Thymus (tissue), 11 donors: ENCODE data around the gene PTCD3. TPM values are rescaled to one million over a fixed set of nuclear protein-coding genes. Genes with fewer than 3 reads are reported as not detected.

Experiments
- DNase-seq, 9 donors: peaks; one replicate each; pipeline ENCODE4 v3.0.0-alpha.2; 2013; ENCODE audit warnings: low spot score in 9 of 9, low read depth in 6 of 9, missing footprints in 1 of 9
- H3K27ac ChIP-seq, 2 donors: one replicate each; pipeline ENCODE4 v1.5.1; 2013; ENCODE audit warnings: control low read depth in 1 of 2, low read depth in 1 of 2, low read length in 1 of 2, mild to moderate bottlenecking in 1 of 2, moderate library complexity in 1 of 2
- H3K27me3 ChIP-seq, 2 donors: one replicate each; pipeline ENCODE4 v1.5.1; 2013; ENCODE audit warnings: low read length in 1 of 2; ENCODE audit not compliant: control insufficient read depth in 2 of 2, insufficient read depth in 1 of 2
- H3K36me3 ChIP-seq, 2 donors: one replicate each; pipeline ENCODE4 v1.5.1; 2013; ENCODE audit warnings: low read length in 1 of 2, mild to moderate bottlenecking in 1 of 2, moderate library complexity in 1 of 2; ENCODE audit not compliant: control insufficient read depth in 2 of 2, insufficient read depth in 2 of 2
- H3K4me1 ChIP-seq, 2 donors: one replicate each; pipeline ENCODE4 v1.5.1; 2013; ENCODE audit warnings: low read length in 2 of 2; ENCODE audit not compliant: control insufficient read depth in 2 of 2, insufficient read depth in 2 of 2
- H3K4me3 ChIP-seq, 2 donors: one replicate each; pipeline ENCODE4 v1.5.1; 2013; ENCODE audit warnings: low read length in 2 of 2, control low read depth in 1 of 2, mild to moderate bottlenecking in 1 of 2
- H3K9me3 ChIP-seq, 2 donors: one replicate each; pipeline ENCODE4 v1.5.1; 2013; ENCODE audit warnings: low read length in 1 of 2, mild to moderate bottlenecking in 1 of 2; ENCODE audit not compliant: control insufficient read depth in 2 of 2, insufficient read depth in 1 of 2
- WGBS: extraction: QIAGEN DNeasy Blood & Tissue Kit; methylation state at CpG from one replicate; pipeline ENCODE4 v1.1.7; 2013; 5-methylcytosine and 5-hydroxymethylcytosine counted together
- polyA plus RNA-seq: library from polyadenylated mRNA; stranded (reverse); fragments of 200-250 nt; gene quantifications from one replicate; pipeline ENCODE4 v1.2.3, GENCODE V29; 2013
- total RNA-seq: library from RNA; stranded (reverse); fragments of 120-200 nt; gene quantifications from one replicate; pipeline ENCODE4 v1.2.4, GENCODE V29; 2013
- donor health status: healthy.

PTCD3 gene
- total and polyA plus RNA-seq, 2 donors: 57.4 to 116 TPM

- H3K4me3 ChIP-seq: no peak overlapping the region
- WGBS: 96% methylated on average over 2 of the region's 2 CpGs
Observed at GRCh38 chr2:86136141-86136540, 30.1 kb downstream of the PTCD3 start.

DNA sequence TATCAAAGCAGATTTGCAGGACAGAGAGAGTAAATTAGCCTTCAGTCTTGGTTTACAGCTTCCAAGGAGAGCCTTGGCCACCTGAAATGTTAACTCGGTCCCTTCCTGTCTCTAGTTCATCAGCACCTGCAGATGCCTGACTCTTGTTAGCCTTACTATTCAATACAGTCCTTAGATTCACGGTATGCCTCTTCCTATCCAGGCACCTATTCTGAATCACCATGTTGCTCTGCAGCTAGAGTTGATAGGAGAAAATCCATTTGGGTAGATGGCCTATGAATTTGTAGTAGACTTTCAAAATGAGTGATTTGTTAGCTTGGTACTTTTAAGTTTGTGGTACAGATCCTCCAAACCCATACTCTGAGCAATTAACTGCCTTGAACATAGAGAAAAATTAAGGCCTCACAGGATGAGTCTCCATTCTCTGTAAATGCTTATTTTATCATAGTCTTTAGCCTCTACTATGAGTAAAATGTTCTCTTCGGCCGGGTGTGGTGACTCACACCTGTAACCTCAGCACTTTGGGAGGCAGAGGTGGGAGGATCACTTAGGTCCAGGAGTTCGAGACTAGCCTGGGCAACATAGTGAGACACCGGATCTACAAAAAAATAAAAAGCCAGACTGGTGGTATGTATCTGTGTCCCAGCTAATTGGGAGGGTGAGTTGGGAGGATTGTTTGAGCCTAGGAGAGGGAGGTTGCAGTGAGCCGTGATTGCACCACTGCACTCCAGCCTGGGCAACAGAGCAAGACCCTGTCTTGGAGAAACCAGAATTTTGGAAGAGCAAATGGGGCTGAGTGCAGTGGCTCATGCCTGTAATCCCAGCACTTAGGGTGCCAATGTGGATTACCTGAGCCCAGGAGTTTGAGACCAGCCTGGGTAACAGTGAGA, 32.9 kb downstream of the PTCD3 start:
- 98% methylated on average over 7 of the region's 7 CpGs for whole genome bisulfite sequencing
- H3K27ac ChIP-seq: no peak overlapping the region
- DNase-seq: no peak
- peaks cover 0 to 13% of the 10 kb centered on the region in 2 donors for H3K4me1 ChIP-seq
- H3K27me3 ChIP-seq: no peaks in the 10 kb centered on the region
- peaks cover 66 to 97% of the 10 kb centered on the region in 2 donors for H3K36me3 ChIP-seq
- no peaks in the 10 kb centered on the region for H3K9me3 ChIP-seq
- no peak overlapping the region for H3K4me3 ChIP-seq

More at GRCh38 chr2:86136141-86136540, 30.1 kb downstream of the PTCD3 start:
- no peaks in the 10 kb centered on the region for H3K9me3 ChIP-seq
- H3K27ac ChIP-seq: no peak overlapping the region
- H3K36me3 ChIP-seq: peaks cover 71 to 98% of the 10 kb centered on the region in 2 donors
- no peak for DNase-seq
- H3K27me3 ChIP-seq: no peaks in the 10 kb centered on the region
- peaks cover 0 to 13% of the 10 kb centered on the region in 2 donors for H3K4me1 ChIP-seq

- Histone ChIP-seq H3K9me3 (no peaks in the 10 kb centered on the region), H3K27ac (no peak overlapping the region), H3K27me3 (no peaks in the 10 kb centered on the region), H3K4me3 (no peak overlapping the region), H3K36me3 (peaks cover 66 to 97% of the 10 kb centered on the region in 2 donors), H3K4me1 (peaks cover 0 to 13% of the 10 kb centered on the region in 2 donors)
- 45% methylated on average over 4 of the region's 4 CpGs for WGBS
- peak in 4 of 9 donors; percentile 0 to 31 (median 10) for DNase-seq
Observed at GRCh38 chr2:86139981-86140380, 33.9 kb downstream of the PTCD3 start.

DNA sequence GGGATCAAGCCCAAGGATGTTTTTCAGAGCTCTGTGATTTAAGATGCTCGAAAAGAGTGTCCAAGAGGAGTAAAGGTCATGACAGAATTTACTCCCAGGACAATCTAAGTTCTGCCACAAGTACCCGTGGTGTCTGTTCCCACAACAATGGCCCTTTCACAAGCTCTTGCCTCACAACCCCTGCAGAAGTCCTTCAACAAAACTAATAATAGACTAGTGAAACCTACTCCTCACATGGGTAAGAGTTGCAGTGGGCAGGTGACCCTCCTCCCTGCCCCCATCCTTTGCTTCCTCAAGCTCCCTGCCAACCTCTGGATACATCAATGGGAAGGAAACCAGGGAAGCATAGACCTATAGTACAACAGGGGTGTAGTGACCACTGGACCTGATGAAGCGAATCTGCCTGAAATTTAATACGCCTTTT, 34.9 kb downstream of the PTCD3 start:
- no peak for DNase-seq
- Histone ChIP-seq H3K27ac (no peak overlapping the region), H3K9me3 (no peaks in the 10 kb centered on the region), H3K36me3 (peaks cover 59 to 95% of the 10 kb centered on the region in 2 donors), H3K27me3 (no peaks in the 10 kb centered on the region), H3K4me1 (peaks cover 0 to 13% of the 10 kb centered on the region in 2 donors), H3K4me3 (no peak overlapping the region)
- 94% methylated on average over 4 of the region's 4 CpGs for WGBS

- Histone ChIP-seq H3K27me3 (no peaks in the 10 kb centered on the region), H3K9me3 (no peaks in the 10 kb centered on the region), H3K4me1 (peaks cover 0 to 13% of the 10 kb centered on the region in 2 donors), H3K36me3 (peaks cover 49 to 95% of the 10 kb centered on the region in 2 donors), H3K4me3 (no peak overlapping the region), H3K27ac (no peak overlapping the region)
- DNase-seq: no peak
- 87% methylated on average over 3 of the region's 3 CpGs for WGBS
Observed at GRCh38 chr2:86142436-86143257, 36.6 kb downstream of the PTCD3 start.

GRCh38 chr2:86143307-86143706, 37.3 kb downstream of the PTCD3 start:
- no peak overlapping the region for H3K27ac ChIP-seq
- WGBS: 97% methylated on average over 6 of the region's 6 CpGs
- H3K36me3 ChIP-seq: peaks cover 49 to 95% of the 10 kb centered on the region in 2 donors
- DNase-seq: no peak
- peaks cover 0 to 13% of the 10 kb centered on the region in 2 donors for H3K4me1 ChIP-seq
- no peak overlapping the region for H3K4me3 ChIP-seq
- H3K27me3 ChIP-seq: no peaks in the 10 kb centered on the region
- H3K9me3 ChIP-seq: no peaks in the 10 kb centered on the region

- DNase-seq: no peak
- Histone ChIP-seq H3K36me3 (peaks cover 48 to 95% of the 10 kb centered on the region in 2 donors), H3K27ac (no peak overlapping the region), H3K4me3 (no peak overlapping the region), H3K9me3 (no peaks in the 10 kb centered on the region), H3K4me1 (peaks cover 0 to 11% of the 10 kb centered on the region in 2 donors), H3K27me3 (no peaks in the 10 kb centered on the region)
- 97% methylated on average over 14 of the region's 14 CpGs for WGBS
Observed at GRCh38 chr2:86143926-86144685, 38.1 kb downstream of the PTCD3 start.

- Histone ChIP-seq H3K9me3 (no peaks in the 10 kb centered on the region), H3K27me3 (no peaks in the 10 kb centered on the region), H3K36me3 (peaks cover 60 to 83% of the 10 kb centered on the region in 2 donors), H3K4me3 (no peak overlapping the region), H3K4me1 (no peaks in the 10 kb centered on the region), H3K27ac (no peak overlapping the region)
- DNase-seq: no peak
- 82% methylated on average over 2 of the region's 2 CpGs for WGBS
Observed at GRCh38 chr2:86147793-86148192, 41.8 kb downstream of the PTCD3 start.
